ENCODE data around the gene SORCS1.

SORCS1 gene

GRCh38 chr10:106973716-106974115 is 190.8 kb downstream of the SORCS1 start:
- Histone ChIP-seq H3K4me2 (ENCODE audit: low read length) (no peak overlapping the region), H3K9me2 (ENCODE audit: low read depth, low read length) (no peaks in the 10 kb centered on the region), H3K9ac (ENCODE audit: low read length) (no peak overlapping the region), H3K4me3 (ENCODE audit: low read depth, low read length, poor library complexity, severe bottlenecking) (no peak overlapping the region), H3K27me3 (ENCODE audit: insufficient read depth, low read length) (no peaks in the 10 kb centered on the region), H3K4me1 (ENCODE audit: insufficient read depth, low read length, severe bottlenecking) (no peaks in the 10 kb centered on the region), H2AFZ (ENCODE audit: low read length) (no peak overlapping the region), H3K27ac (ENCODE audit: low read depth, low read length, poor library complexity, severe bottlenecking) (no peak overlapping the region), H4K20me1 (ENCODE audit: insufficient read depth, low read length) (no peaks in the 10 kb centered on the region), H3K9me3 (ENCODE audit: low read length) (no peaks in the 10 kb centered on the region), H3F3A (ENCODE audit: insufficient read depth, low read length) (no peaks in the 10 kb centered on the region), H3K79me2 (ENCODE audit: insufficient read depth, low read length) (no peaks in the 10 kb centered on the region), H3K36me3 (ENCODE audit: insufficient read depth, low read length) (no peaks in the 10 kb centered on the region)
- TF ChIP-seq CTCF (IDR thresholded peaks at IDR 0.05; ENCODE audit: low read length) (no peak), EZH2 (IDR thresholded peaks at IDR 0.05; ENCODE audit: borderline replicate concordance, low read length) (no peak)

DNA sequence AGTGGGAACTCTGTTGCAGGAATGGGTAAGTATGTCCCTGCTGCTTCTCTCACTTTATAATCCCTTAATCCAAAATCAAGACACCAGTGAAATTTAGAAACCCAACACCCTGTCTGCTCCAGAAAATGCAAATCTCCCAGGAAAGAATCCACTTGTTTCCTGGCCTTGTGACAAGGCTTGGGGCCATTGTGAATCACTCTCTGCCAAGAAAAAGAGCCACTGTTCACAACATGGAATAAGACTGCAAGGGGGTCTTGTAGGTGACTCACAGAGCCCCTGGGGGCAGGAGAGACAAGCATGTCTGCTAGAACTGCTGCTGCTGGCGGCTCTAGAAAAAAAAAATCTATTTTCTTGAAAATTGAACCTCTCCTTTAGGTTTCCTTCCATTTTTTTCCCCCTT is 191.2 kb downstream of the SORCS1 start:
- H3K4me1 ChIP-seq (ENCODE audit: insufficient read depth, low read length, severe bottlenecking): no peaks in the 10 kb centered on the region
- TF ChIP-seq EZH2 (IDR thresholded peaks at IDR 0.05; ENCODE audit: borderline replicate concordance, low read length) (no peak), CTCF (IDR thresholded peaks at IDR 0.05; ENCODE audit: low read length) (no peak)
- no peak overlapping the region for H3K4me2 ChIP-seq (ENCODE audit: low read length)
- no peak overlapping the region for H2AFZ ChIP-seq (ENCODE audit: low read length)
- H3K27me3 ChIP-seq (ENCODE audit: insufficient read depth, low read length): no peaks in the 10 kb centered on the region
- no peaks in the 10 kb centered on the region for H3K79me2 ChIP-seq (ENCODE audit: insufficient read depth, low read length)
- H3K36me3 ChIP-seq (ENCODE audit: insufficient read depth, low read length): no peaks in the 10 kb centered on the region
- H3F3A ChIP-seq (ENCODE audit: insufficient read depth, low read length): no peaks in the 10 kb centered on the region
- no peak overlapping the region for H3K4me3 ChIP-seq (ENCODE audit: low read depth, low read length, poor library complexity, severe bottlenecking)
- H3K9me2 ChIP-seq (ENCODE audit: low read depth, low read length): no peaks in the 10 kb centered on the region
- H3K27ac ChIP-seq (ENCODE audit: low read depth, low read length, poor library complexity, severe bottlenecking): no peak overlapping the region
- H3K9me3 ChIP-seq (ENCODE audit: low read length): no peaks in the 10 kb centered on the region
- no peak overlapping the region for H3K9ac ChIP-seq (ENCODE audit: low read length)
- H4K20me1 ChIP-seq (ENCODE audit: insufficient read depth, low read length): no peaks in the 10 kb centered on the region

DNA sequence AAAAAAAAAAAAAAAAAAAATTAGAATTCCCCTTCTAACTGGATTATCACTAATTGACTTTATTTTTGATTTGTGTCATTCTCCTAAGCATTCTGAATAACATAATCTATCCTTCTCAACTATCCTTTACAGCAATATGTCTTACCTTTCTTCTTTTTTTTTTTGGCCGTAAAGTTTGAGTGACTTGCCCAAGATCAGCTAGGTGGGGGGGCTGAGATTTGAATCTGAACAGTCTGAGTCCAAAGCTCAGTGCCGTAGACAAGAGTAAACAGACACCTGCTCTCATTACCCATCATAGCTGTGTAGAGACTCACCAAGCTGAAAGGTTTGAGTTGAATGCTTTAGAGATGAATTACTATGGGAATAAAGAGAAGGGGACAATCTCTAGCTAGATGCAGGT is 192.1 kb downstream of the SORCS1 start:
- H3K36me3 ChIP-seq (ENCODE audit: insufficient read depth, low read length): no peaks in the 10 kb centered on the region
- H3F3A ChIP-seq (ENCODE audit: insufficient read depth, low read length): no peaks in the 10 kb centered on the region
- H3K4me1 ChIP-seq (ENCODE audit: insufficient read depth, low read length, severe bottlenecking): no peaks in the 10 kb centered on the region
- no peak overlapping the region for H3K27ac ChIP-seq (ENCODE audit: low read depth, low read length, poor library complexity, severe bottlenecking)
- no peak overlapping the region for H3K9ac ChIP-seq (ENCODE audit: low read length)
- no peaks in the 10 kb centered on the region for H3K9me2 ChIP-seq (ENCODE audit: low read depth, low read length)
- H4K20me1 ChIP-seq (ENCODE audit: insufficient read depth, low read length): no peaks in the 10 kb centered on the region
- no peaks in the 10 kb centered on the region for H3K79me2 ChIP-seq (ENCODE audit: insufficient read depth, low read length)
- H3K27me3 ChIP-seq (ENCODE audit: insufficient read depth, low read length): no peaks in the 10 kb centered on the region
- no peaks in the 10 kb centered on the region for H3K9me3 ChIP-seq (ENCODE audit: low read length)
- H3K4me3 ChIP-seq (ENCODE audit: low read depth, low read length, poor library complexity, severe bottlenecking): no peak overlapping the region
- H3K4me2 ChIP-seq (ENCODE audit: low read length): no peak overlapping the region
- TF ChIP-seq CTCF (IDR thresholded peaks at IDR 0.05; ENCODE audit: low read length) (no peak), EZH2 (IDR thresholded peaks at IDR 0.05; ENCODE audit: borderline replicate concordance, low read length) (no peak)
- no peak overlapping the region for H2AFZ ChIP-seq (ENCODE audit: low read length)
